Body of pancreas (tissue), 4 donors: ENCODE measurements around the gene LSM14A.

ENCODE experiments used
- POLR2A ChIP-seq, 3 donors: fragments of 450-650 bp; IDR thresholded peaks; one replicate each; pipeline ENCODE4 v1.6.1; 2016; ENCODE audit warnings: antibody characterized with exemption in 3 of 3, mild to moderate bottlenecking in 2 of 3
- TF ChIP-seq, protein P1 (sequence below), 7 experiments: fragments of 450-650 bp in 4 of 7; fragments of 200-600 bp in 3 of 7; sonication (generic) in 3 of 7; IDR thresholded peaks; one replicate each; pipeline ENCODE4 v1.5.1; 2016 to 2019; ENCODE audit warnings: antibody characterized with exemption in 7 of 7

DNA sequence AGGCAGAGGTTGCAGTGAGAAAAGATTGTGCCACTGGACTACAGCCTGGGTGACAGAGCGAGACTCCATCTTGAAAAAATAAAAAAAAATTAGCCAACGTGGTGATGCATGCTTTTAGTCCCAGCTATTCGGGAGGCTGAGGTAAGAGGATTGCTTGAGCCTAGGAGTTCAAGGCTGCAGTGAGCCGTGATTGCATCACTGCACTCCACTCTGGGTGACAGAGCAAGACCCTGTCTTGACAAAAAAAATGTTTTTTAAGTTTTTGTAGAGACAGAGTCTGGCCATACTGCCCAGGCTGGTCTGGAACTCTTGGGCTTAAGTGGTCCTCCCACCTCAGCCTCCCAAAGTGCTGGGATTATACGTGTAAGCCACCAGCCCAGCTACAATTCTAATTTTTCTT is 22.4 kb upstream of the LSM14A start:
- TF ChIP-seq, protein P1, sequence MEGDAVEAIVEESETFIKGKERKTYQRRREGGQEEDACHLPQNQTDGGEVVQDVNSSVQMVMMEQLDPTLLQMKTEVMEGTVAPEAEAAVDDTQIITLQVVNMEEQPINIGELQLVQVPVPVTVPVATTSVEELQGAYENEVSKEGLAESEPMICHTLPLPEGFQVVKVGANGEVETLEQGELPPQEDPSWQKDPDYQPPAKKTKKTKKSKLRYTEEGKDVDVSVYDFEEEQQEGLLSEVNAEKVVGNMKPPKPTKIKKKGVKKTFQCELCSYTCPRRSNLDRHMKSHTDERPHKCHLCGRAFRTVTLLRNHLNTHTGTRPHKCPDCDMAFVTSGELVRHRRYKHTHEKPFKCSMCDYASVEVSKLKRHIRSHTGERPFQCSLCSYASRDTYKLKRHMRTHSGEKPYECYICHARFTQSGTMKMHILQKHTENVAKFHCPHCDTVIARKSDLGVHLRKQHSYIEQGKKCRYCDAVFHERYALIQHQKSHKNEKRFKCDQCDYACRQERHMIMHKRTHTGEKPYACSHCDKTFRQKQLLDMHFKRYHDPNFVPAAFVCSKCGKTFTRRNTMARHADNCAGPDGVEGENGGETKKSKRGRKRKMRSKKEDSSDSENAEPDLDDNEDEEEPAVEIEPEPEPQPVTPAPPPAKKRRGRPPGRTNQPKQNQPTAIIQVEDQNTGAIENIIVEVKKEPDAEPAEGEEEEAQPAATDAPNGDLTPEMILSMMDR (IDR thresholded peaks at IDR 0.05), result no peak
- no peak for TF ChIP-seq POLR2A (IDR thresholded peaks at IDR 0.05)
